Adrenal gland (tissue), 12 donors: ENCODE results near the gene SRPK1. TPM values are rescaled to one million over a fixed set of nuclear protein-coding genes. Genes with fewer than 3 reads are reported as not detected.

Experiments used
- DNase-seq, 7 donors: peaks; one replicate each; pipeline ENCODE4 v3.0.0-alpha.2; 2019 to 2020
- H3K27ac ChIP-seq, 5 donors: fragments of 200-600 bp; sonication (generic) in 4 of 5; 1 replicate in 3 of 5; 2 replicates in 2 of 5; pipeline versions ENCODE4 v1.5.1 to v1.8.0; 2016 to 2020; ENCODE audit warnings: mild to moderate bottlenecking in 1 of 5
- H3K27me3 ChIP-seq: fragments of 200-600 bp; 2 replicates; pipeline ENCODE4 v1.8.0; 2021
- H3K36me3 ChIP-seq, 2 donors: fragments of 200-600 bp; replicated peaks in 1 of 2; 1 replicate in 1 of 2; 2 replicates in 1 of 2; pipeline versions ENCODE4 v1.5.1 to v1.8.0; 2018 to 2022
- H3K4me1 ChIP-seq, 2 donors: fragments of 200-600 bp; replicated peaks in 1 of 2; 1 replicate in 1 of 2; 2 replicates in 1 of 2; pipeline versions ENCODE4 v1.5.1 to v1.8.0; 2018 to 2021
- H3K4me3 ChIP-seq, 4 donors: fragments of 200-600 bp; sonication (generic) in 3 of 4; one replicate each; pipeline ENCODE4 v1.5.1; 2016 to 2018
- H3K9me3 ChIP-seq, 3 donors: fragments of 200-600 bp; sonication (generic) in 1 of 3; replicated peaks in 1 of 3; 1 replicate in 2 of 3; 2 replicates in 1 of 3; pipeline versions ENCODE4 v1.5.1 to v1.8.0; 2016 to 2021
- CTCF ChIP-seq, 6 experiments: fragments of 450-650 bp in 4 of 6; fragments of 200-600 bp in 2 of 6; sonication (generic) in 1 of 6; IDR thresholded peaks; 1 replicate in 5 of 6; 2 replicates in 1 of 6; pipeline versions ENCODE4 v1.5.1 to v1.8.0; 2016 to 2021; ENCODE audit warnings: antibody characterized with exemption in 6 of 6, mild to moderate bottlenecking in 2 of 6, moderate library complexity in 1 of 6
- POLR2A ChIP-seq, 2 donors: fragments of 450-650 bp; IDR thresholded peaks; one replicate each; pipeline ENCODE4 v1.6.1; 2017; ENCODE audit warnings: antibody characterized with exemption in 2 of 2, mild to moderate bottlenecking in 2 of 2, moderate library complexity in 1 of 2
- WGBS, 4 donors: extraction: QIAGEN DNeasy Blood & Tissue Kit in 2 of 4; methylation state at CpG; one replicate each; pipeline versions ENCODE4 v1.1.5 to v1.1.7; 2013 to 2017; 5-methylcytosine and 5-hydroxymethylcytosine counted together
- intact Hi-C, 2 donors: fragments of 100-400 bp; cut with DNase I; formaldehyde crosslinking; loops; one replicate each; pipeline versions ENCODE4 v1.14.1 to v1.15.0; 2022 to 2023
- polyA plus RNA-seq, 3 donors: library from polyadenylated mRNA; stranded (reverse); fragments of 200-250 nt in 2 of 3; fragments of 350-450 nt in 1 of 3; fragmentation: Illumina TruSeq in 1 of 3; extraction: RNeasy Lipid Tissue Mini Kit (QIAGEN cat#74804) in 1 of 3; gene quantifications; one replicate each; pipeline ENCODE4 v1.2.3, GENCODE V29; 2013 to 2014
- total RNA-seq, 9 donors: library from RNA; depleted of rRNA in 4 of 9; stranded (reverse); fragments of >200 nt in 4 of 9; fragments of 120-200 nt in 1 of 9; fragmentation: NEBNext Ultra II Directional in 1 of 9; extraction: Animal tissue kit (Norgen Biotek cat#: 25700) in 1 of 9; gene quantifications; one replicate each; pipeline versions ENCODE4 v1.1.0 to v1.2.4, GENCODE V29; 2013 to 2023
- donor health status: healthy with polysubstance abuse.
- donor health status: Bipolar disorder and iron deficiency.
- donor health status: DM: yes; HTN: yes; CAD: no.
- donor health status: DM: no; HTN: no; CAD: no.
- donor health status: DM: no; HTN: no; CAD: no.
- donor health status: DM: yes; HTN: yes; CAD: no.

Gene SRPK1
- total and polyA plus RNA-seq, 12 donors: 5.1 to 37.7 (median 15.8) TPM

- Histone ChIP-seq H3K36me3 (no peaks in the 10 kb centered on the region), H3K9me3 (no peaks in the 10 kb centered on the region), H3K27ac (no peak overlapping the region), H3K4me1 (no peaks in the 10 kb centered on the region), H3K27me3 (peaks cover 28% of the 10 kb centered on the region), H3K4me3 (no peak overlapping the region)
- DNase-seq: no peak
- WGBS, 4 donors: 52 to 71% (median 64%) methylated on average over 2 of the region's 2 CpGs
- intact Hi-C loops: no loop called here
- TF ChIP-seq POLR2A (IDR thresholded peaks at IDR 0.05) (no peak), CTCF (IDR thresholded peaks at IDR 0.05) (no peak)
Measured at GRCh38 chr6:35786272-35786671, 134.6 kb downstream of the SRPK1 start.

- no peaks in the 10 kb centered on the region for H3K9me3 ChIP-seq
- no peak for DNase-seq
- peaks cover 15% of the 10 kb centered on the region for H3K27me3 ChIP-seq
- TF ChIP-seq POLR2A (IDR thresholded peaks at IDR 0.05) (no peak), CTCF (IDR thresholded peaks at IDR 0.05) (no peak)
- WGBS, 4 donors: 75 to 87% (median 79%) methylated on average over 2 of the region's 2 CpGs
- H3K36me3 ChIP-seq: no peaks in the 10 kb centered on the region
- no peak overlapping the region for H3K27ac ChIP-seq
- no peaks in the 10 kb centered on the region for H3K4me1 ChIP-seq
- intact Hi-C loops: no loop called here
- H3K4me3 ChIP-seq: no peak overlapping the region
Measured at GRCh38 chr6:35784200-35784599, 136.7 kb downstream of the SRPK1 start.

Other genes starting within 250 kb of the SRPK1 start
- 100 to 1,000 TPM in 7 of 9 donors, 10 to 100 TPM in 2; 19.7 to 234 (median 120) TPM for gene FKBP5, start 232.2 kb downstream of the SRPK1 start, total RNA-seq
- 100 to 1,000 TPM in 1 of 3 donors, 10 to 100 TPM in 2; 23.8 to 163 (median 65.7) TPM for gene FKBP5, start 232.2 kb downstream of the SRPK1 start, polyA plus RNA-seq
- gene ARMC12, start 184.1 kb downstream of the SRPK1 start, total RNA-seq: 10 to 100 TPM in 1 of 9 donors, 1 to 10 TPM in 4, under 1 TPM in 3, not detected in 1; 0.29 to 44.7 (median 1.1) TPM
- gene ARMC12, start 184.1 kb downstream of the SRPK1 start, polyA plus RNA-seq: 1 to 10 TPM in 2 of 3 donors, under 1 TPM in 1; 0.81 to 6.9 (median 6.8) TPM
- gene CLPSL2, start 144.5 kb downstream of the SRPK1 start, total RNA-seq: not detected
- gene CLPSL2, start 144.5 kb downstream of the SRPK1 start, polyA plus RNA-seq: not detected
- gene CLPSL1, start 140.1 kb downstream of the SRPK1 start, total RNA-seq: not detected
- gene CLPSL1, start 140.1 kb downstream of the SRPK1 start, polyA plus RNA-seq: not detected
- 1 to 10 TPM in 2 of 9 donors, under 1 TPM in 1, not detected in 6; 0.70 to 5.1 (median 4.7) TPM for gene CLPS, start 123.8 kb downstream of the SRPK1 start, total RNA-seq
- gene CLPS, start 123.8 kb downstream of the SRPK1 start, polyA plus RNA-seq: 1 to 10 TPM in 1 of 3 donors, not detected in 2; 1.5 TPM
- gene LHFPL5, start 115.7 kb downstream of the SRPK1 start, total RNA-seq: under 1 TPM in 2 of 9 donors, not detected in 7; 0.06 to 0.14 TPM
- gene LHFPL5, start 115.7 kb downstream of the SRPK1 start, polyA plus RNA-seq: under 1 TPM in 1 of 3 donors, not detected in 2; 0.13 TPM
- gene SLC26A8, start 103.5 kb upstream of the SRPK1 start, total RNA-seq: under 1 TPM in 4 of 9 donors, not detected in 5; 0.10 to 0.54 (median 0.14) TPM
- gene SLC26A8, start 103.5 kb upstream of the SRPK1 start, polyA plus RNA-seq: under 1 TPM; 0.09 to 0.20 (median 0.16) TPM
- 100 to 1,000 TPM in 1 of 9 donors, 10 to 100 TPM in 8; 39.0 to 119 (median 60.9) TPM for gene MAPK14, start 106.7 kb upstream of the SRPK1 start, total RNA-seq
- 10 to 100 TPM; 11.3 to 45.0 (median 16.4) TPM for gene MAPK14, start 106.7 kb upstream of the SRPK1 start, polyA plus RNA-seq
- 100 to 1,000 TPM in 3 of 9 donors, 10 to 100 TPM in 6; 30.0 to 148 (median 87.9) TPM for gene MAPK13, start 209.4 kb upstream of the SRPK1 start, total RNA-seq
- gene MAPK13, start 209.4 kb upstream of the SRPK1 start, polyA plus RNA-seq: 10 to 100 TPM; 54.8 to 56.7 (median 56.7) TPM